HepG2 (cell line): Measurements from ENCODE around the gene DHX57. TPM values are rescaled to one million over a fixed set of nuclear protein-coding genes. Genes with fewer than 3 reads are reported as not detected.

Source experiments
- ATAC-seq: fragments of 200-7000 bp; cut with Tn5 transposase; 3 replicates; pipeline ENCODE4 v1.9.1; 2020; ENCODE audit warnings: mild to moderate bottlenecking, moderate library complexity
- BruUV-seq: library from RNA; stranded (reverse); fragments of 400-500 nt; replicated peaks from 2 replicates; lab custom pipeline; 2021; lab: Mats Ljungman, UMichigan
- CTCF ChIA-PET: fragments of 300-600 bp; formaldehyde crosslinking; extraction: SDS; loops from one replicate; lab custom pipeline; 2021; ENCODE audit warnings: low total read pairs, inconsistent platforms, low intra/inter-chr PET ratio; lab: Yijun Ruan, JAX
- POLR2A ChIA-PET: fragments of 350-600 bp; sonication (Branson Sonifier 250); formaldehyde crosslinking; loops from one replicate; lab custom pipeline; 2020; ENCODE audit warnings: antibody characterized with exemption, inconsistent platforms; lab: Yijun Ruan, JAX
- DNase-seq: peaks from one replicate; pipeline ENCODE4 v3.0.0-alpha.2; 2015; ENCODE audit warnings: low spot score
- FAIRE-seq: peaks from 3 replicates; lab custom pipeline; 2011; peaks lifted over from hg19 to GRCh38; lab: Jason Lieb, UNC
- H2AFZ ChIP-seq: one replicate; pipeline ENCODE4 v1.6.1; 2011; ENCODE audit warnings: low read length, inconsistent platforms
- H3K27ac ChIP-seq: fragments of 300-600 bp; 3 replicates; pipeline ENCODE4 v1.8.0; 2011; ENCODE audit warnings: mixed run types, mild to moderate bottlenecking, mixed read lengths, low read length, inconsistent platforms; ENCODE audit not compliant: insufficient read depth; ENCODE audit errors: extremely low read length
- H3K27me3 ChIP-seq, 2 experiments: fragments of 200-600 bp in 1 of 2; 2 replicates in 1 of 2; 3 replicates in 1 of 2; pipeline versions ENCODE4 v1.6.0 to v1.8.0; 2011; ENCODE audit warnings: low read length in 2 of 2, mild to moderate bottlenecking in 2 of 2, moderate library complexity in 2 of 2, inconsistent platforms in 1 of 2; ENCODE audit not compliant: insufficient read depth in 2 of 2, control insufficient read depth in 1 of 2
- H3K36me3 ChIP-seq, 2 experiments: fragments of 200-600 bp in 1 of 2; replicated peaks in 1 of 2; 2 replicates in 1 of 2; 3 replicates in 1 of 2; pipeline versions ENCODE4 v1.5.1 to v1.8.0; 2011; ENCODE audit warnings: low read length in 2 of 2, inconsistent platforms in 1 of 2; ENCODE audit not compliant: insufficient read depth in 2 of 2, control insufficient read depth in 1 of 2
- H3K4me1 ChIP-seq: 2 replicates; pipeline ENCODE4 v1.5.1; 2012; ENCODE audit warnings: low read length, inconsistent platforms; ENCODE audit not compliant: insufficient read depth
- H3K4me2 ChIP-seq: 2 replicates; pipeline ENCODE4 v1.6.0; 2011; ENCODE audit warnings: low read depth, low read length, inconsistent platforms
- H3K4me3 ChIP-seq, 3 experiments: fragments of 200-600 bp in 1 of 3; sonication (generic), shearing (Covaris generic) in 1 of 3; replicated peaks in 1 of 3; 2 replicates each; pipeline ENCODE4 v1.5.1; 2011 to 2016; ENCODE audit warnings: low read length in 3 of 3, inconsistent platforms in 2 of 3, low read depth in 2 of 3, mild to moderate bottlenecking in 2 of 3, control low read depth in 1 of 3, mixed read lengths in 1 of 3; ENCODE audit not compliant: insufficient read depth in 1 of 3
- H3K79me2 ChIP-seq: one replicate; pipeline ENCODE4 v1.6.1; 2011; ENCODE audit warnings: low read length, inconsistent platforms; ENCODE audit not compliant: insufficient read depth
- H3K9ac ChIP-seq: 2 replicates; pipeline ENCODE4 v1.6.0; 2011; ENCODE audit warnings: mild to moderate bottlenecking, low read depth, low read length, inconsistent platforms; ENCODE audit not compliant: insufficient read depth
- H3K9me3 ChIP-seq: 2 replicates; pipeline ENCODE4 v1.5.1; 2012; ENCODE audit warnings: mild to moderate bottlenecking, low read length
- H4K20me1 ChIP-seq: 2 replicates; pipeline ENCODE4 v1.6.0; 2011; ENCODE audit warnings: inconsistent platforms, mild to moderate bottlenecking, low read length, moderate library complexity; ENCODE audit not compliant: insufficient read depth
- ETV5 ChIP-seq: IDR thresholded peaks from 2 replicates; pipeline ENCODE4 v1.6.1; 2018; ENCODE audit warnings: missing biosample characterization, missing genetic modification reagents, inconsistent platforms, borderline replicate concordance
- GABPA ChIP-seq, 2 experiments: IDR thresholded peaks; 2 replicates each; pipeline ENCODE4 v1.6.1; 2011 to 2016; ENCODE audit warnings: low read depth in 2 of 2, low read length in 1 of 2, missing biosample characterization in 1 of 2, missing genetic modification characterization in 1 of 2
- KDM6A ChIP-seq: IDR thresholded peaks from 2 replicates; pipeline ENCODE4 v1.6.1; 2016; ENCODE audit warnings: low read depth
- SP4 ChIP-seq: sonication (generic); formaldehyde crosslinking; IDR thresholded peaks from 2 replicates; pipeline ENCODE4 v1.8.1; 2023; ENCODE audit warnings: mild to moderate bottlenecking, missing genetic modification reagents
- ZFP36L2 ChIP-seq: sonication (generic); formaldehyde crosslinking; IDR thresholded peaks from 2 replicates; pipeline ENCODE4 v1.4.0; 2020; ENCODE audit warnings: missing genetic modification reagents
- ZNF317 ChIP-seq: sonication (generic); formaldehyde crosslinking; IDR thresholded peaks from 2 replicates; pipeline ENCODE4 v1.5.0; 2020; ENCODE audit warnings: mild to moderate bottlenecking, missing genetic modification reagents
- WGBS: methylation state at CpG from one replicate; pipeline ENCODE4 v1.1.6; 2017; ENCODE audit warnings: low lambda C conversion rate; 5-methylcytosine and 5-hydroxymethylcytosine counted together
- in situ Hi-C: cut with HindIII; loops from 2 replicates; pipeline ENCODE4 v1.10.0; 2017; ENCODE audit warnings: low pct_unique_long_range_greater_than_20kb; ENCODE audit not compliant: extremely low pct_ligation_motif_present
- intact Hi-C: fragments of 100-400 bp; cut with micrococcal nuclease; formaldehyde crosslinking; loops from one replicate; pipeline ENCODE4 v1.10.0; 2022; ENCODE audit not compliant: unreplicated experiment
- polyA plus RNA-seq, 8 experiments: library from polyadenylated mRNA; depleted of rRNA in 3 of 8; stranded (reverse) in 7 of 8; unstranded in 1 of 8; fragments of >200 nt; fragmentation: Illumina TruSeq in 4 of 8; extraction: Trizol in 4 of 8; gene quantifications; 2 replicates each; pipeline versions ENCODE4 v1.2.1 to v1.2.3, GENCODE V29; 2011 to 2016; ENCODE audit warnings: low read depth in 4 of 8, missing spikeins in 1 of 8, mixed read lengths in 1 of 8; ENCODE audit not compliant: insufficient read depth in 1 of 8
- total RNA-seq, 5 experiments: library from RNA; depleted of rRNA; stranded (reverse); fragments of >200 nt; fragmentation: Illumina TruSeq; extraction: Trizol; gene quantifications; 2 replicates each; pipeline ENCODE4 v1.2.3, GENCODE V29; 2016; ENCODE audit warnings: low read depth in 1 of 5
- TF ChIP-seq, protein P1 (sequence below): sonication (generic); formaldehyde crosslinking; IDR thresholded peaks from 2 replicates; pipeline ENCODE4 v1.5.0; 2020; ENCODE audit warnings: mild to moderate bottlenecking, missing genetic modification reagents
- TF ChIP-seq, protein P2 (sequence below): sonication (generic); formaldehyde crosslinking; IDR thresholded peaks from 2 replicates; pipeline ENCODE4 v1.4.0; 2020; ENCODE audit warnings: missing genetic modification reagents

DHX57 gene
- total and polyA plus RNA-seq, 2 of the 13 experiments (the other 11 are each of a cell fraction or from before 2014, with no cell fraction given), result 9.2 to 24.2 TPM

DNA sequence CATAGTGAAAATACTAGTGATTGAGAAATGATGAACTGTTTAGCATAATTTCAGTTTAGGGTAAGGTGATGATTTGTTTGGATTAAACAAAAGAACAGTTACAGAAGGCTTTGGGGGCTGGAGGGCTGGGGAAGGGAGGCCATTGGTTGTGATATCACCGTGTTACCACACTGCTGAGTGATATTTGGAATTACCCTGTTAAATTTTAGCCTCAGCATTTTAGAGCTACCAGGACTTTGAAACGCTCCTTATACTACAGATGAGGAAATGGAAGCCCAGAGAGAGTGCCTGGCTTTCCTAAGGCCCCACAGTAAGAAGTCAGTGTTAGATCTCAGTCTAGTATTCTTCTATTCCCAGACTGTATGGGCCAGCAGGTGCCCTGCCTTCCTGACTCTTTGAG, 29.5 kb upstream of the DHX57 start:
- no peak for FAIRE-seq
- H3K4me3 ChIP-seq, result no peak overlapping the region
- no peaks in the 10 kb centered on the region; a peak in 1 of 5 replicates for H3K27me3 ChIP-seq
- peaks cover 52% of the 10 kb centered on the region for H3K4me1 ChIP-seq
- H3K4me2 ChIP-seq, result peak overlapping the region; percentile 46
- intact Hi-C loops (no loop called here), in situ Hi-C loops (no loop called here)
- H3K27ac ChIP-seq, result no peak overlapping the region
- H3K36me3 ChIP-seq, result no peaks in the 10 kb centered on the region
- CTCF ChIA-PET, result no interaction called here
- no peak for DNase-seq
- BruUV-seq, result no TSS peak
- no peak for ATAC-seq
- no peaks in the 10 kb centered on the region for H3K9me3 ChIP-seq
- POLR2A ChIA-PET, result no interaction called here
- H3K9ac ChIP-seq, result no peak overlapping the region
- WGBS, result 8% methylated on average over 2 of the region's 2 CpGs
- no peak overlapping the region for H2AFZ ChIP-seq
- H4K20me1 ChIP-seq, result no peaks in the 10 kb centered on the region
- H3K79me2 ChIP-seq, result no peaks in the 10 kb centered on the region
- TF ChIP-seq, protein P1, sequence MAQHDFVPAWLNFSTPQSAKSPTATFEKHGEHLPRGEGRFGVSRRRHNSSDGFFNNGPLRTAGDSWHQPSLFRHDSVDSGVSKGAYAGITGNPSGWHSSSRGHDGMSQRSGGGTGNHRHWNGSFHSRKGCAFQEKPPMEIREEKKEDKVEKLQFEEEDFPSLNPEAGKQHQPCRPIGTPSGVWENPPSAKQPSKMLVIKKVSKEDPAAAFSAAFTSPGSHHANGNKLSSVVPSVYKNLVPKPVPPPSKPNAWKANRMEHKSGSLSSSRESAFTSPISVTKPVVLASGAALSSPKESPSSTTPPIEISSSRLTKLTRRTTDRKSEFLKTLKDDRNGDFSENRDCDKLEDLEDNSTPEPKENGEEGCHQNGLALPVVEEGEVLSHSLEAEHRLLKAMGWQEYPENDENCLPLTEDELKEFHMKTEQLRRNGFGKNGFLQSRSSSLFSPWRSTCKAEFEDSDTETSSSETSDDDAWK (CRISPR knock-in tag), result no peak
- TF ChIP-seq ZNF317 (CRISPR knock-in tag) (peak; percentile 84), SP4 (CRISPR knock-in tag) (no peak)
- TF ChIP-seq, protein P2, sequence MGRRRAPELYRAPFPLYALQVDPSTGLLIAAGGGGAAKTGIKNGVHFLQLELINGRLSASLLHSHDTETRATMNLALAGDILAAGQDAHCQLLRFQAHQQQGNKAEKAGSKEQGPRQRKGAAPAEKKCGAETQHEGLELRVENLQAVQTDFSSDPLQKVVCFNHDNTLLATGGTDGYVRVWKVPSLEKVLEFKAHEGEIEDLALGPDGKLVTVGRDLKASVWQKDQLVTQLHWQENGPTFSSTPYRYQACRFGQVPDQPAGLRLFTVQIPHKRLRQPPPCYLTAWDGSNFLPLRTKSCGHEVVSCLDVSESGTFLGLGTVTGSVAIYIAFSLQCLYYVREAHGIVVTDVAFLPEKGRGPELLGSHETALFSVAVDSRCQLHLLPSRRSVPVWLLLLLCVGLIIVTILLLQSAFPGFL (CRISPR knock-in tag), result no peak

DNA sequence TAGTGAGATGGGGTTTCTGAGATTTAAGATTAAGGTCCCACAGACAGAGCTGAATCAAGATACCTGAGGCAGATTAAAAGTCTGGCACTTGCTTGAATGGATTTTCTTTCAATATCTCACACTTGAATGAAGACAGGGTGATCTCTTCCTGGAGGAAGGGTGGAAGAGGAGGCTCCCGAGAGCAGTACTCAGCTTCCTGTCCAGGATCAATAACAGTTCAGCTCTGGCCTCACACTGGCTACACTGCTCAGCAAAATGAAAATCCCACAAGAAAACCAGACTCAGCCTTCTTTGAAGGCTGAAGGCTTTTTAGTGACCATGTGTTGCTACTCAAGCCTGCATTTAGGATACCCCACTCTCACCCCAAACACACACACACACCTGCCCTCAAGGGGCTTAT, 25.0 kb upstream of the DHX57 start:
- no peaks in the 10 kb centered on the region for H3K9me3 ChIP-seq
- FAIRE-seq, result no peak
- WGBS, result 6% methylated on average over 1 of the region's 1 CpG
- H2AFZ ChIP-seq, result no peak overlapping the region
- CTCF ChIA-PET, result no interaction called here
- in situ Hi-C loops, result no loop called here
- TF ChIP-seq GABPA (IDR thresholded peaks at IDR 0.05; ENCODE audit: low read depth, low read length), result no peak
- peak; percentile 12; the same call in 1 of the 2 replicates for TF ChIP-seq GABPA (CRISPR knock-in tag; IDR thresholded peaks at IDR 0.05; ENCODE audit: low read depth)
- no peak for TF ChIP-seq KDM6A (CRISPR knock-in tag)
- no peak for TF ChIP-seq ZFP36L2 (CRISPR knock-in tag)
- peak; percentile 51; the same call in 1 of the 2 replicates for TF ChIP-seq ETV5 (CRISPR knock-in tag)
- TF ChIP-seq, all 625 proteins: peak for 2
- ATAC-seq, result peak; percentile 79
- peaks cover 19% of the 10 kb centered on the region for H3K4me1 ChIP-seq
- DNase-seq, result no peak
- H3K9ac ChIP-seq, result no peak overlapping the region
- H3K79me2 ChIP-seq, result no peaks in the 10 kb centered on the region
- peaks cover 0 to 3% of the 10 kb centered on the region in 2 experiments; a peak in 1 of 5 replicates for H3K27me3 ChIP-seq
- no TSS peak for BruUV-seq
- no peaks in the 10 kb centered on the region for H3K36me3 ChIP-seq
- H4K20me1 ChIP-seq, result no peaks in the 10 kb centered on the region
- H3K4me2 ChIP-seq, result peak overlapping the region; percentile 42
- intact Hi-C loops, result no loop called here
- H3K4me3 ChIP-seq, result no peak overlapping the region
- H3K27ac ChIP-seq, result no peak overlapping the region
- POLR2A ChIA-PET, result no interaction called here
